ENCODE measurements around the gene DLEU7.

Gene DLEU7

GRCh38 chr13:50843257-50844083 is at the start of gene DLEU7:
TSS of gene DLEU7 (minus strand) at chr13:50843692. CDS start at chr13:50843646, 46 bp downstream.
- no peak for DNase-seq (ENCODE audit: low read depth in 2 of 2)

- peak in 1 of 2 donors; percentile 19 for DNase-seq (ENCODE audit: low read depth in 2 of 2)
Measured at GRCh38 chr13:50892210-50892944, 48.9 kb upstream of the DLEU7 start.

- DNase-seq (ENCODE audit: low read depth in 2 of 2), result no peak
Measured at GRCh38 chr13:50891206-50891605, 47.7 kb upstream of the DLEU7 start.

GRCh38 chr13:50889317-50889716 is 45.8 kb upstream of the DLEU7 start:
- DNase-seq (ENCODE audit: low read depth in 2 of 2), result no peak

GRCh38 chr13:50888362-50888761 is 44.9 kb upstream of the DLEU7 start:
- no peak for DNase-seq (ENCODE audit: low read depth in 2 of 2)

- no peak for DNase-seq (ENCODE audit: low read depth in 2 of 2)
Measured at GRCh38 chr13:50887151-50887550, 43.7 kb upstream of the DLEU7 start.

GRCh38 chr13:50884265-50884664 is 40.8 kb upstream of the DLEU7 start:
- no peak for DNase-seq (ENCODE audit: low read depth in 2 of 2)

- no peak for DNase-seq (ENCODE audit: low read depth in 2 of 2)
Measured at GRCh38 chr13:50883728-50884127, 40.2 kb upstream of the DLEU7 start.

- no peak for DNase-seq (ENCODE audit: low read depth in 2 of 2)
Measured at GRCh38 chr13:50882816-50883435, 39.4 kb upstream of the DLEU7 start.

GRCh38 chr13:50873991-50874390 is 30.5 kb upstream of the DLEU7 start:
- DNase-seq (ENCODE audit: low read depth in 2 of 2), result no peak

GRCh38 chr13:50873467-50873866 is 30.0 kb upstream of the DLEU7 start:
- no peak for DNase-seq (ENCODE audit: low read depth in 2 of 2)

- no peak for DNase-seq (ENCODE audit: low read depth in 2 of 2)
Measured at GRCh38 chr13:50871405-50871804, 27.9 kb upstream of the DLEU7 start.

GRCh38 chr13:50867637-50867945 is 24.1 kb upstream of the DLEU7 start:
- DNase-seq (ENCODE audit: low read depth in 2 of 2), result no peak

- DNase-seq (ENCODE audit: low read depth in 2 of 2), result no peak
Measured at GRCh38 chr13:50866817-50867636, 23.5 kb upstream of the DLEU7 start.

- no peak for DNase-seq (ENCODE audit: low read depth in 2 of 2)
Measured at GRCh38 chr13:50864492-50864891, 21.0 kb upstream of the DLEU7 start.

- DNase-seq (ENCODE audit: low read depth in 2 of 2), result no peak
Measured at GRCh38 chr13:50855681-50856080, 12.2 kb upstream of the DLEU7 start.

GRCh38 chr13:50850445-50850844 is 7.0 kb upstream of the DLEU7 start:
- DNase-seq (ENCODE audit: low read depth in 2 of 2), result no peak

GRCh38 chr13:50847501-50847900 is 4.0 kb upstream of the DLEU7 start:
- no peak for DNase-seq (ENCODE audit: low read depth in 2 of 2)

- no peak for DNase-seq (ENCODE audit: low read depth in 2 of 2)
Measured at GRCh38 chr13:50846861-50847475, 3.5 kb upstream of the DLEU7 start.

GRCh38 chr13:50845211-50845610 is 1.7 kb upstream of the DLEU7 start:
- DNase-seq (ENCODE audit: low read depth in 2 of 2), result no peak

GRCh38 chr13:50844084-50844875 is 788 bp upstream of the DLEU7 start:
- no peak for DNase-seq (ENCODE audit: low read depth in 2 of 2)
